ENCODE results near the gene FGF14.

Gene FGF14

GRCh38 chr13:101792189-101792588, 609.7 kb downstream of the FGF14 start:
- no peak for DNase-seq (ENCODE audit: low read depth)

GRCh38 chr13:101785858-101786257, 616.0 kb downstream of the FGF14 start:
- DNase-seq (ENCODE audit: low read depth) = no peak

- DNase-seq (ENCODE audit: low read depth) = no peak
Observed at GRCh38 chr13:101784313-101784712, 617.5 kb downstream of the FGF14 start.

- DNase-seq (ENCODE audit: low read depth) = no peak
Observed at GRCh38 chr13:101783554-101783953, 618.3 kb downstream of the FGF14 start.

GRCh38 chr13:101780211-101780610, 621.6 kb downstream of the FGF14 start:
- DNase-seq (ENCODE audit: low read depth) = no peak

- no peak for DNase-seq (ENCODE audit: low read depth)
Observed at GRCh38 chr13:101779147-101779546, 622.7 kb downstream of the FGF14 start.

GRCh38 chr13:101775267-101775666, 626.6 kb downstream of the FGF14 start:
- no peak for DNase-seq (ENCODE audit: low read depth)

GRCh38 chr13:101774393-101774792, 627.5 kb downstream of the FGF14 start:
- DNase-seq (ENCODE audit: low read depth) = no peak

GRCh38 chr13:101773062-101773461, 628.8 kb downstream of the FGF14 start:
- no peak for DNase-seq (ENCODE audit: low read depth)

- no peak for DNase-seq (ENCODE audit: low read depth)
Observed at GRCh38 chr13:101767131-101767530, 634.7 kb downstream of the FGF14 start.

- DNase-seq (ENCODE audit: low read depth) = no peak
Observed at GRCh38 chr13:101763191-101763590, 638.7 kb downstream of the FGF14 start.

GRCh38 chr13:101757446-101758039, 644.3 kb downstream of the FGF14 start:
- DNase-seq (ENCODE audit: low read depth) = no peak

- DNase-seq (ENCODE audit: low read depth) = no peak
Observed at GRCh38 chr13:101755228-101755887, 646.5 kb downstream of the FGF14 start.

- DNase-seq (ENCODE audit: low read depth) = no peak
Observed at GRCh38 chr13:101752432-101752831, 649.4 kb downstream of the FGF14 start.

GRCh38 chr13:101751488-101751887, 650.4 kb downstream of the FGF14 start:
- no peak for DNase-seq (ENCODE audit: low read depth)

GRCh38 chr13:101749584-101749983, 652.3 kb downstream of the FGF14 start:
- no peak for DNase-seq (ENCODE audit: low read depth)

- no peak for DNase-seq (ENCODE audit: low read depth)
Observed at GRCh38 chr13:101747039-101747438, 654.8 kb downstream of the FGF14 start.

- no peak for DNase-seq (ENCODE audit: low read depth)
Observed at GRCh38 chr13:101746513-101746912, 655.3 kb downstream of the FGF14 start.

GRCh38 chr13:101739382-101740178, 662.3 kb downstream of the FGF14 start:
- no peak for DNase-seq (ENCODE audit: low read depth)

GRCh38 chr13:101738336-101738735, 663.5 kb downstream of the FGF14 start:
- DNase-seq (ENCODE audit: low read depth) = no peak

- no peak for DNase-seq (ENCODE audit: low read depth)
Observed at GRCh38 chr13:101736566-101736965, 665.3 kb downstream of the FGF14 start.

- DNase-seq (ENCODE audit: low read depth) = no peak
Observed at GRCh38 chr13:101730420-101731000, 671.3 kb downstream of the FGF14 start.

- DNase-seq (ENCODE audit: low read depth) = no peak
Observed at GRCh38 chr13:101728615-101729014, 673.2 kb downstream of the FGF14 start.
